Mucosa of rectum (tissue), 2 donors: ENCODE data around the gene SRGAP1.

Experiments used
- H3K27ac ChIP-seq, 2 donors: one replicate each; pipeline ENCODE4 v1.7.0; 2013; ENCODE audit warnings: inconsistent platforms in 2 of 2, low read depth in 2 of 2, low read length in 2 of 2
- H3K27me3 ChIP-seq, 2 donors: one replicate each; pipeline ENCODE4 v1.7.0; 2013; ENCODE audit warnings: low read length in 2 of 2; ENCODE audit not compliant: control insufficient read depth in 2 of 2, insufficient read depth in 2 of 2
- H3K36me3 ChIP-seq, 2 donors: one replicate each; pipeline ENCODE4 v1.7.0; 2013; ENCODE audit warnings: low read length in 2 of 2; ENCODE audit not compliant: control insufficient read depth in 2 of 2, insufficient read depth in 2 of 2
- H3K4me1 ChIP-seq, 2 donors: one replicate each; pipeline ENCODE4 v1.7.0; 2013; ENCODE audit warnings: low read length in 2 of 2, mild to moderate bottlenecking in 1 of 2; ENCODE audit not compliant: control insufficient read depth in 2 of 2, insufficient read depth in 2 of 2
- H3K4me3 ChIP-seq, 2 donors: one replicate each; pipeline ENCODE4 v1.7.0; 2013; ENCODE audit warnings: low read length in 2 of 2
- H3K9ac ChIP-seq, 2 donors: one replicate each; pipeline ENCODE4 v1.7.0; 2013; ENCODE audit warnings: low read length in 2 of 2, low read depth in 1 of 2, mild to moderate bottlenecking in 1 of 2
- H3K9me3 ChIP-seq, 2 donors: one replicate each; pipeline ENCODE4 v1.7.0; 2013; ENCODE audit warnings: low read length in 2 of 2; ENCODE audit not compliant: control insufficient read depth in 2 of 2
- donor health status: healthy.
- donor health status: Normal muscosa, but diverticular disease.

Gene SRGAP1

DNA sequence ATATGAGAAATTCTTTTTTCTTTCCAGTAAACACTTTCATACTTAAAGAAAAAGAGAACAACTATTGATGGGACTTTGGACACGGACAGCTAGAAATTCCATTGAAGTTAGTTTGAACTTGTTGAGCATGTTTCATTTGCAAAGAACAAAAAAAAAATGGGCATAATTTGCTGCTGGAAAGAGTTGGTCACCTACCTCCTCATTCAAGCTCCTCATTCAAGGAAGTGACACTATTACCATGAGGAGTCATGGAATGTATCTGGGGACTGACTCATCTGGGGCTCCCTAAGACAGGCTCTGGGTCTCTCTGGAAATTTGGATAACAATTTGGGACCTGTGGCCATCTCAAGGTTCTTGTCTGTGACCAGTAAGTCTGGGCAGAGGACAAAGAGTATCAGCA, 327.2 kb downstream of the SRGAP1 start:
- Histone ChIP-seq H3K9me3 (no peaks in the 10 kb centered on the region), H3K36me3 (no peaks in the 10 kb centered on the region), H3K27ac (no peak overlapping the region), H3K27me3 (no peaks in the 10 kb centered on the region), H3K4me1 (peaks cover 0 to 3% of the 10 kb centered on the region in 2 donors), H3K4me3 (no peak overlapping the region), H3K9ac (no peak overlapping the region)

DNA sequence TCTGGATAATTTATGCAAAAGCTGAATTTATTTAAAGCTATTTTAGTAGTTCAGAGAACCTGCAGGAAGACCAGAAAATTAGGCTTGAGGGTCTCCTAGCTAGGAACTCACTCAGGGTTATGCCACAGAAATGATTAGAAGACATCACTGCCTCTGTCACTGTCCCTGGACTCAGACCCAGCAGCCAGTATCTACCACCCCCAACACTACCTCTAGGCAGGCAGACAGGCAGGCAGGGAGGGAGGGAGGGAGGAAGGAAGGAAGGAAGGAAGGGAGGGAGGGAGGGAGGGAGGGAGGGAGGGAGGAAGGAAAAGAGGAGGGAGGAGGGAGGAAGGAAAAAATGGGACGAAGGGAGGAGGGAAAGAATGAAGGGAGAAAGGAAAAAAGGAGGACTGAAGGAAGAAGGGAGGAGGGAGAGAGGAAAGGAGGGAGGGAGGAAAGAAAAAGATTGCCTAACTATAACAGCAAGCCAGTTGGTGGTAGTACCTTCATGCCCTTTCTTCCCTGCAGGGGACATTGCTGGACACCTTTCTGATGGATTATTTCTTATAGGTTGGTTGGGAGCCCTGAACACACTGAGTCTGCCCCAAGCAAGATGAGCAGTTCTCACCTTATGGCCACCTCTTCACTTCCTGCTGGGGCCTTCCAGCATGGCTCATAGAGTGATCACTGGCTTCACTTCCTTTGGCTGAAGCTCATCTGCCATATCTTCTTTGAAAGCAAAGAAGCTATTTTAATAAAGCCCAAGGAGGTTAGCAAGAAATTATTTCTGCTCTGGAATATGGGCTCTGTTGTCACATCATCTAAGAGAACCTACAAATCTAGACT, 327.9 kb downstream of the SRGAP1 start:
- Histone ChIP-seq H3K9me3 (no peaks in the 10 kb centered on the region), H3K27me3 (no peaks in the 10 kb centered on the region), H3K4me3 (no peak overlapping the region), H3K27ac (no peak overlapping the region), H3K4me1 (peaks cover 0 to 3% of the 10 kb centered on the region in 2 donors), H3K9ac (no peak overlapping the region), H3K36me3 (no peaks in the 10 kb centered on the region)

DNA sequence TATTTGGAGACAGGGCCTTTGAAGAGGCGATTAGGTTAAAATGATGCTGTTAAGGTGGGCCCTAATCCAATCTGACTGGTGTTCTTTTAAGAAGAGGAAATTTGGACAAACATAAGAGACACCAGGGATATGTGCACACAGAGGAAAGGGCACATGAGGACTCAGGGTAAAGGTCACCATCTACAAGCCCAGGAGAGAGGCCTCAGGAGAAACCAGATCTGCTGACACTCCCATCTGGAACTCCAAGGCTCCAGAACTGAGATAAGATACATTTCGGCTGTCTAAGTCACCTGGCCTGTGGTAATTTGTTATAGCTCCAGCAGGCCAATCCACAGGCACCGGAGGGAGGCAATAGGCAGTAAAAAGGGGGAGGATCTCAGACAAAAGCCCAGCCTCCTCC, 329.0 kb downstream of the SRGAP1 start:
- Histone ChIP-seq H3K27ac (no peak overlapping the region), H3K9me3 (no peaks in the 10 kb centered on the region), H3K27me3 (no peaks in the 10 kb centered on the region), H3K4me1 (peaks cover 0 to 3% of the 10 kb centered on the region in 2 donors), H3K36me3 (no peaks in the 10 kb centered on the region), H3K9ac (no peak overlapping the region), H3K4me3 (no peak overlapping the region)

DNA sequence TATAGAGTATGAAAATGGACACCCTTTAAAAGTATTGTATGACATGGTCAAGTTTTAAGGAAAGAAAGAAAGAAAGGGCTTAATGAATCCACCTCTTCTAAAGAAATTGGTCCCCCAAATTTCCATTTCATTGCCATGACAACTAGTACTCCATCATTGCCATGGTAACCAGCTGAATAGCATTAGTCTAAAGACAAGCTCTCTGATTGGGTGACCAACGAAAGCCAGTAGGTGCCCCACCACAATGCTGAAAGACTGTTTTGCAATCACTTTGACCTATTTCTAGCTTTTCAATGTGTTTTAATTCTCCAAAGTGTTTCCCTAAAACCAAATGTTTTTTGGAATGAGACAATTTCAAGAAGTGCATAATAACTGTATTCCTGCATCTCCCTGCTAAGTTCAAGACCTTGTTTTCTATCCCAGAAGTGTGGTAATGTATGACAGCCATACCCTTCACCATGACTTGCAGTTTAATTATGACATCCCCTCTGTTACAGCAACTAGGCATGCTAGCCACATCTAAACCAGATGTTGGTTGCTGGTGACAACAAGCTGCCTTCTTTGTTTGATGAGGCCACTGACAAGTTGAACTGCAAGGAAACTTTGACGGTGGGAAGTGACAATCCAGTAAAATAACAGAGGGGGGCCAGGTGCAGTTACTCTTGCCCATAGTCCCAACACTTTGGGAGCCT, 330.9 kb downstream of the SRGAP1 start:
- Histone ChIP-seq H3K36me3 (no peaks in the 10 kb centered on the region), H3K27ac (no peak overlapping the region), H3K4me1 (peaks cover 0 to 3% of the 10 kb centered on the region in 2 donors), H3K27me3 (no peaks in the 10 kb centered on the region), H3K4me3 (no peak overlapping the region), H3K9me3 (no peaks in the 10 kb centered on the region), H3K9ac (no peak overlapping the region)

DNA sequence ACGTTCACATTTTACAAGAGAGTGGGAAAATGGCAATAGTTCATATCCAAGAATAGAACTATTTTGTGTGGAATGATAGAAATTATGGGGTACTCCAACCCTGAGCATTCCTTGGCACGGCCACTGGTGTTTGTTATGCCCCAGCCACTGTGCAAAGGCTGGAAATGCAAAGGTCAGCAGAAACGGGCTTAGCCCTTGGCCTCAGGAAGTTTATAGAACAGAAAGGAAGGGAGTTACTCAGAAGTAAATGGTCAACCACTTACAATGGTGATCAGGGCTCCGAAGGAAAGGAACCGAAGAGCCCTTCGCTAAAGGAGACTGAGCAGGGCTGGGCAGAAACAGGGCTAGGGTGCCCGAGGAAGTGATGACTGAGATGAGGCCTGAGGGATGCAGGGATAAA, 332.5 kb downstream of the SRGAP1 start:
- no peaks in the 10 kb centered on the region for H3K36me3 ChIP-seq
- no peak overlapping the region for H3K27ac ChIP-seq
- no peaks in the 10 kb centered on the region for H3K9me3 ChIP-seq
- no peak overlapping the region for H3K9ac ChIP-seq
- H3K27me3 ChIP-seq: no peaks in the 10 kb centered on the region
- H3K4me1 ChIP-seq: peaks cover 0 to 3% of the 10 kb centered on the region in 2 donors
- no peak overlapping the region for H3K4me3 ChIP-seq

DNA sequence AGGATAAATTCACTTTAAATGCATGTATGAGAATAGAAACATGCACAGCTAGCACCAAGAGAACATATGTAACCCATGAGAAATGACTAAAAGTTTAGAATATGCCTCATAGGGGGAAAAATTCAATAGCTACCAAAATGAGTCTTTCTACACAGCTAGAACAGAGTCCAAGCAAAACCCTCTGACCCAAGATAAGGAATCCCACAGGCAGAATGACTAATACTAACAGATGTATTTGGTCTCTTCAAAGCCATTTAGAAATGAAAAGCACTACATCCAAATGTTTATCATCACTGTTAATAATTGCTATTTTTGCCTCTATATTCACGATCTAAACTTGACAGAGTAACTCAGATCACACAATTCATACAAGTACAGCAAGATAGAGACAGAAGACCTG, 333.6 kb downstream of the SRGAP1 start:
- Histone ChIP-seq H3K27me3 (no peaks in the 10 kb centered on the region), H3K9ac (no peak overlapping the region), H3K27ac (no peak overlapping the region), H3K4me3 (no peak overlapping the region), H3K9me3 (no peaks in the 10 kb centered on the region), H3K36me3 (no peaks in the 10 kb centered on the region), H3K4me1 (peaks cover 0 to 3% of the 10 kb centered on the region in 2 donors)

DNA sequence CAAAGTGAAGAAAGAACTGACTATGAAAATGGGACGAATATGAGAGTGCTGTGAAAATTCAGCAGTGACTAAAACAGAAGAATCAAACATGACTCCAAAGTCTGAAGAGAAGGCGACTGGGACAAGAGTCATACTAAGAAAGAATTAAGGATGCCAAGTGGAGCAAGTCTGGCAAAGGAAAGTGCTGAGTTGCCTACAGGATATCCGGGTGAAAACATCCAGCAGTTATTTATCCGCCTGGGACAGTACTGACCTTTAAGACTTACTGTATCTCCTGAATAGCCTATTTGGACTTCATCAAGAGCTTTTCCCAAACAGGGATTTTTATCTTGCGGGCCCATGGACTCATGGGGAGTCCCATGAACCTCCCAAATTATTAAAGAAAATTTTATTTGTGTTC, 336.5 kb downstream of the SRGAP1 start:
- Histone ChIP-seq H3K36me3 (no peaks in the 10 kb centered on the region), H3K9ac (no peak overlapping the region), H3K27ac (no peak overlapping the region), H3K9me3 (no peaks in the 10 kb centered on the region), H3K4me1 (no peaks in the 10 kb centered on the region), H3K4me3 (no peak overlapping the region), H3K27me3 (no peaks in the 10 kb centered on the region)

DNA sequence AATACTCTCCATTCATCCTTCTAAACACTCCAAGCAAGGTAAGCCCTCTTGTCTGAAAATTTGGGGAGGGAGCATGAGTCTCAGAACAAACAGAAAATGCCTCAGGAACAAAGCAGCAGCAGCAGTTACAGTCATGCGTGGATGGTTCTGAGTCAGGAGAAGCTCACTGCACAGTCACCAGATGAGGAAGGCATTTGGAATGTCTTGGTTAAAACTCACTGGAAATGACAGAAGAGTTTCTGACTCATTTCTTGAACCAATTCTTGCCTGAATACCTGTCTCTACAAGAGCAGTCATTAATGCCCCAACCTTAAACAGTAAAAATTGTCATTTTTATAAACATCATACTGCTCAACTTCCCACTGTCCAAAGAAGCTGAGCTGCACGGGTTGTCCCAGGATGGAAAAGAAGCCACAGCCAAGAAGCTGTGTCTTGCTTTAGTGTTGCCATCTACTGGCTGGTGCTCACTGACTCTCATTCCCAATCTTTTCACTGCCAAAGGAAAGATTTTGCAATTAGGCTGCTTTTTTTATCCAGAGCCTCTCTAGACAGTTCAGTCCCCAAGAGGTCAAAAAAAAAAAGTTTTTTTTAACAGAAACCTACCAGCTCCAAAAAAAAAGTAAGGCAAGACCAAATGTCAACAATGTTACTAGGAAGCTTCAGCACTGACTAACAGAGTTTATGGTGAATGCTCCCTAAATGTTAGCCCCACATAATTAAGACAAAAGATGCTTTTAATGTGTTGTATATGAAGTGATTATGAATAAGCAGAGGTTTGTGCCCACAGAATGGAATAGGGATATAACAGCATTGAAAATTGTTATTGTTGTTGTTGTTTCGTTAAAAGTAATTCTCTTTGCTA, 337.2 kb downstream of the SRGAP1 start:
- no peak overlapping the region for H3K27ac ChIP-seq
- no peaks in the 10 kb centered on the region for H3K36me3 ChIP-seq
- H3K4me1 ChIP-seq: no peaks in the 10 kb centered on the region
- H3K9ac ChIP-seq: no peak overlapping the region
- H3K27me3 ChIP-seq: no peaks in the 10 kb centered on the region
- H3K9me3 ChIP-seq: no peaks in the 10 kb centered on the region
- no peak overlapping the region for H3K4me3 ChIP-seq

DNA sequence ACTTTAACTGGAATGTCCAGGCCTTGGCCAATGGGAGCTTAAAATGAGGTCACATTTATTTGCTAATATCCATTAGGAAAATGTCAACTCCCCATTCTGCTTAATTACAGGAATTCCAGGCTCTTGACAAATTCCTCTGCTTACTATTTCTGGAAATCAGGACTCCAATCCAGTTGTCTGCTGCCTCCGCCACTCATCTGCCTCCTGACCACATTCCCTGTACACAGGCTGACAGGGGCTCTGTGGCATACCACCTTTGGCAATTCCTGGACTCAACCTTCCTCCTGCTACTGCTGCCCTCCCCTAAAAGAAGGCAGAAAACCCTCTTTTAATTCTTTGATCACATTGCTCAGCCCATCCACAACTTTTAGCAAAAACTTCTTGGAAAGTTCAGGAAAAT, 339.7 kb downstream of the SRGAP1 start:
- Histone ChIP-seq H3K4me3 (no peak overlapping the region), H3K27me3 (no peaks in the 10 kb centered on the region), H3K9me3 (no peaks in the 10 kb centered on the region), H3K4me1 (no peaks in the 10 kb centered on the region), H3K27ac (no peak overlapping the region), H3K9ac (no peak overlapping the region), H3K36me3 (no peaks in the 10 kb centered on the region)

DNA sequence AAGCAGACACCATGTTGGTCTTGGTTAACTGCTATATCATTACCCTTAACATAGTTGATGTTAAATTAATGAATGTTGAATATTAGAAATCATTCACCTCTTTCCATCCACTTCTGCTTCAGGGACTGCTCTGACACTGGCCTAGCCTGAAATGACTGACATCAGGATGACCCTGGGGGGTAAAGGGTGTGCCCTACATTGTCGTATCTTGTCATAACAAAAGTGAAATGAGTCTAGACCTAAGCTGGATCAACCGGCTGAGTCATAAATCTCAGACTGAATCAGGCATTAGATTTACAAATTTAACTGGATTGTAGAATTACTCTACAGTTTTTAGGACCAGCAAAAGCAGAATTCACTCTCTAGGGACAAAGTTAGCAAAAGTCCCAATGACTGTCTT, 342.3 kb downstream of the SRGAP1 start:
- Histone ChIP-seq H3K4me3 (no peak overlapping the region), H3K27ac (no peak overlapping the region), H3K4me1 (no peaks in the 10 kb centered on the region), H3K36me3 (no peaks in the 10 kb centered on the region), H3K27me3 (no peaks in the 10 kb centered on the region), H3K9me3 (no peaks in the 10 kb centered on the region), H3K9ac (no peak overlapping the region)
